GM20431 (cell line): Measurements from ENCODE around the gene DENND1A.

Experiments
- in situ Hi-C: fragments of 300-500 bp; cut with MseI, MboI; formaldehyde crosslinking; loops from one replicate; pipeline ENCODE4 v1.15.0; 2020; ENCODE audit warnings: low sequenced_read_pairs; ENCODE audit not compliant: unreplicated experiment

Gene DENND1A

DNA sequence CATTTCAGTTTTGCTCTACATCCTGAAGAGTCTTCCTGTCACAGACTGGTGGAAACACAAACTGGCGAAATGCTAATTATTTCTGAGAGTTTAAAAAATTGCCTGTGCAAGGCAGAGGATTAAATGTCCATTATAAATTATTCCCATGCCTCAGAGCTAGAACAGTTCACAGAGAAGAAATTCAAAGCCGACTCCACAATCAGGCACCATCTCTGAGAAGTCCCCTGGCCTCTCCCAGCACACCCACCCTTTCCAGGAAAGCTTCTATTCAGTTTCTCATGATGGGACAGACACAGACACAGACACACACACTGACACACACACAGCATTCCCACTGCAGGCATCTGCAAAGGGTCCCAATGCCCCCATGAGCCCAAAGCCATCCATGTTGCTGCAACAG lies 253.1 kb downstream of the DENND1A start:
- in situ Hi-C loops: no loop called here

DNA sequence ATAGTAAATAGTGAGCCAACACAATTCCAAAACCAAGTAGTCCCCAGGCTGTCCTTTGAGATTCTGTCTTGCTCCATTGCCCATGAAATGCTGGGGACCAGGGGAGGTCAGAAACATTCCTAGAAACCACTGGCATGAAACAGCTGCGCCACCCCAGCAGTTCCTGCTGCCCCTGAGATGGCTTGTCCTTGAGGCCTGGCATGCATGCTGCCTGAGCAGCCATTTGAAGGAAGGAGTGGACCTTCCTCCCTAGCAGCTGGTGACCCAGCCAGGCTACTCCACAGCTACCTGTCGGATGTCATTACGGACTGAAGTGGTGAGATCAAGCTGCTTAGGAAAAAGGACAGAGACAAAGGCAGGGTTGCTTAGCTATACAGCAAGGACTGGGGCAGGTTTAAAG lies 260.6 kb downstream of the DENND1A start:
- in situ Hi-C loops: no loop called here

DNA sequence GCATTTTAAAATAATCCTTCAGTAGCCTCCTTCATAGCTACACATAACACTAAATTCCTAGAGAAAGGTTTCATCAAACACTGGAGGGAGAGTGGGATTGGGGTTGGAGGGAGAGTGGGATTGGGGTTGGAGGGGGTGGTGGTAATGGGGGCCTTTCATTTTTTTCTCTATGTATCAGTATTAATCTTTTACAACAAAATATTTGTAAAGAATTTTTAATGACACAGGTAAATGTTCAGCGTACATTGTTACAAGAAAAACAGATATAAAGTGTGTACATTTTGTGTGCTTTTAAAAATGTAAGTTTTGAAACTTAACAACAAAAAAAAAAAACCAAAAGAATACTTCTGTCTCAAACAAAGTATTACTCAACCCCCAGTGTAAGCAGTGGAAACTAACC lies 266.4 kb downstream of the DENND1A start:
- in situ Hi-C loops: no loop called here

DNA sequence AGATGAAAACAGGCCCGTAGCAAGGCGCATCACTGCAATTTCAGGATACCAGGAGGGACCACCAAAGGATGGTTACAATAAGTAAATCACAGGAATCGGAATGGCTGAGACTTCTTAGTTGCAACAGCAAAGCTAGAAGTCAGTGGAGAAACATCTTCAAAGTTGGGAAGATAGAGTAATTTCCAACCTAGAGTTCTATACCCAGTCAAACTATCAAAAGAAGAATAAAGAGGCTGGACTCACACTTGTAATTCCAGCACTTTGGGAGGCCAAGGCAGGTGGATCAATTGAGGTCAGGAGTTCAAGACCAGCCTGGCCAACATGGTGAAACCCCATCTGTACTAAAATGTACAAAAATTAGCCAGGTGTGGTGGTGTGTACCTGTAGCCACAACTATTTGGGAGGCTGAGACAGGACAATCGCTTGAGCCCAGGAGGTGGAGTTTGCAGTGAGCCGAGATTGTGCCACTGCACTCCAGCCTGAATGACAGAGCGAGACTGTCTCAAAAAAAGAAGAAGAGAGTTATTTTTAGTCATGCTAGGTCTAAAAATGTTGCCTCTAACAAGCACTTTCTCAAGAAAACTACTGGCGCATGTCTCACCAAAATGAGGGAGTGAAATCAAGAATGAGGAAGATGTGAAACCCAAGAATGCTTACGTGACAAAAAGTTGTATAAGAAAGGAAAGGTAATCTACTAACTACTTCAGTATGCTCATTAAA lies 267.7 kb downstream of the DENND1A start:
- in situ Hi-C loops: no loop called here

DNA sequence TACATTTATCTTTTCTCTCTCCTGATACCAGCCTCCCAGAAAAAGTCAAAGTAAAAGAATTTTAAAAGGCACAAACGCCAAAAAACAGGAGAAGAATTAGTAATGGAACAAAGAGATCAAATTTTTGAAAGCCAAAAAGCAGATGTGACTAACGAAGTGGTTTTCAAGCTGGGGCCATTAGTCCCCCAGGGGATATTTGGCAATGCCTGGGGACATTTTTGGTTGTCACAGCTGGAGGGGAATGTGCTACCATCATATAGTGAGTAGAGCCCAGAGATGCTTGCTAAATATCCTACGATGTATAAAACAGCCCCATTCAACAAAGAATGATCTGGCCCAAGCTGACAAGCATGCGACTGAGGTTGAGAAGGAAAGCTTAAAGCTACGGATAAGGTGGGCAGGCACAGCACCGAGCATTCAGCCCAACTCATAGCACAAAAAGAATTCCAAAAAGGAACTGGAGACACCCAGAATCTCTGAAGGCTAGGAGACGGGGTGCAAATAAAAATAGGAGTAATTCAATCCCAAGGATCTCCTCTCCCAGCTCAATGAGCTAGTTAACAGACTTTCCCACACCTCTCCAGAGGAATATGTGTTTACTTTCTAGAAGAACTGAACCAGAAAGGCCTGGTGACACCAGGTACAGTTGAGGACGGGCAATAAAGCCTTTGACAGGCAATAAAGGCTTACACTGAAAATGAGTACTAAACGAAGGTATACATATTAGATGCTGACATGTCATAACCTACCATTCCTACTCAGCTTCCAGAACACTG lies 269.0 kb downstream of the DENND1A start:
- in situ Hi-C loops: no loop called here

DNA sequence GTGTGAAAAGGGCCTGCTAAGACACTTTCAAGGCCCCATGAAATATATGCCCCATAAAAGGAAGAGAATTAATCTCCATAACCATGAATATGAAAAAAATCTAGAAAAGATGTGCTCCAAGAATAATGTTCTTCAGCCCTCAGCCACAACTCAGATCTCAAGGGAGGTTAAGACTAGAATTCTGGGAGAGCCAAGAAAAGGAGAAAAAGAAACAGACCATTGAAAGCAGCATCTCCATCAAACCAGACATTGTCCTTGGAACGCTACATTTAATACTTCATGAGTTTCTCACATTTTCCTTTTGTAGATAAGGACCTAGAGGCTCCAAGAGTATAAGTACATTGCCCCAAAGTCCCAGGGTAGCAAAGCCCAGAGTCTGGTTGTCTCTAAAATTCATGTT lies 270.6 kb downstream of the DENND1A start:
- in situ Hi-C loops: no loop called here

DNA sequence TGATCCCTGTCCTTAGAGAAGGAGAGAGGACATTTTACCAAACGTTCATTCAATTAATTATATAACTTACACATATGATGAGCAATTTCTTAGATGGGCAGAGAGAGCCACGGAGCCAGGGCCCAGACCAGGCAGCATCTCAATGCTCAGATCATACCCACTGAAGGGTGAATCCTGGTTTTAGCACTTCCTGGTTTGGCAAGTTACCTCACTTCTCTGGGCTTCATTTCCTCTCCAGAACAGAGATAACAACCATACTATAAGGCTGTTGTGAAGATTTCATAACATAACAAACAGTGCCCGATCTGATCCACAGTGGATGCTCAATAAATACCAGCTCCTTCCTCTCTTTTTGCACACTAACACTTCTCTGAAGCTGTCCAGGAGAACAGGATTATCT lies 271.1 kb downstream of the DENND1A start:
- in situ Hi-C loops: no loop called here

DNA sequence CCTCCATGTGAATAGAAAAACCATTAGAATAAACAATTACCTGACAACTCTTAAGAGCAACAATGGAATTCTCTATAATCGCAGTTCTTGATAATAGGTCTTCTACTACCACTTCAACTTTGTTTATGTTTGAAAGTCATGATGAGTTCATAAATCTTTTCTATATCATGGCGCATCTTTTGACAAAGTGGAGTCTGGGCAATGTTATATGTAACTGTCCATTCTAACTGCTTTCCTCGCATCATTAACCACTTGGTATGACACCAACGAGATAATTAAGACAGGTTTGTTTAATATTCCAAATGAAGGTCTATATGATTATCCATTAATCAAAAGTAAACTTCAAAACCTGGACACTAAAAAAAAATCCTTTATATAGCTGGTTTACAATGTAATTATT lies 272.0 kb downstream of the DENND1A start:
- in situ Hi-C loops: no loop called here

DNA sequence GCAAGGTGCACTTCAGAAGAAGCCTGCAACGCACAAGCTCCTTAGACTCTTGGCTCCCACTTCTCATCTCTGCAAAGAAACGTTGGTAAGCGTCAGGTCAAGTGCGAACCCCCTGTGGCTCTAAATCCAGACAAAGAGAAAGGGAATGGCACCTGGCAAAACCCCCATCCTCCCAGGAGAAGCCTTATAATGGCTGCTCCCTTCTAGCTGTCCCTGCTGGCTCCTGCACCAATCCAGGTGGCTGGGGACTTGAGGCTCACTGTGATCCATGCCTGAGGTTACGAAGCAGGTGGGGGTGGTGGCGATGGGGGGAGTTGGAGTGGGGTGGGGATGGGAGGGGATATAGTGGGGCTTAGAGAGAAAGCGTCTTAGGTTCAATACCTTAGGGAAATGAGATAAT lies 272.8 kb downstream of the DENND1A start:
- in situ Hi-C loops: no loop called here

DNA sequence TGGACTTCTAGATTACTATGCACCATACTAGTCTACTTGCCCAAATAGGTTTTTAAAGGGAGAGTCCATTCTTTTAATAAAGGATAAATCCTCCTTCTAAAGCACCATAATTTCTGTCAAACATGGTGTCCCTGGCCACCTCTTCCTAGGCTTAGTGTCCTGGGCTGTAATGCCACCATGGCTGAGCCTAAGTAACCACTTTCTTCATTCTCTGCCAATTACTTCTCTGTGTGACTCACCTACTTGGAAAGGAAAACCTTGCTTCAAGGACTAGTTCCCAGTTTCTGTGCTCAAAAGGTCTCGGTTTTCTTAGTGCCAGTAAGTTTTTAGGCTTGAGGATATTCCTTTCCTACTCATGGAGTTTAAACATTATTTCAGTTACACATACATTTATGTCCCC lies 273.4 kb downstream of the DENND1A start:
- in situ Hi-C loops: no loop called here

DNA sequence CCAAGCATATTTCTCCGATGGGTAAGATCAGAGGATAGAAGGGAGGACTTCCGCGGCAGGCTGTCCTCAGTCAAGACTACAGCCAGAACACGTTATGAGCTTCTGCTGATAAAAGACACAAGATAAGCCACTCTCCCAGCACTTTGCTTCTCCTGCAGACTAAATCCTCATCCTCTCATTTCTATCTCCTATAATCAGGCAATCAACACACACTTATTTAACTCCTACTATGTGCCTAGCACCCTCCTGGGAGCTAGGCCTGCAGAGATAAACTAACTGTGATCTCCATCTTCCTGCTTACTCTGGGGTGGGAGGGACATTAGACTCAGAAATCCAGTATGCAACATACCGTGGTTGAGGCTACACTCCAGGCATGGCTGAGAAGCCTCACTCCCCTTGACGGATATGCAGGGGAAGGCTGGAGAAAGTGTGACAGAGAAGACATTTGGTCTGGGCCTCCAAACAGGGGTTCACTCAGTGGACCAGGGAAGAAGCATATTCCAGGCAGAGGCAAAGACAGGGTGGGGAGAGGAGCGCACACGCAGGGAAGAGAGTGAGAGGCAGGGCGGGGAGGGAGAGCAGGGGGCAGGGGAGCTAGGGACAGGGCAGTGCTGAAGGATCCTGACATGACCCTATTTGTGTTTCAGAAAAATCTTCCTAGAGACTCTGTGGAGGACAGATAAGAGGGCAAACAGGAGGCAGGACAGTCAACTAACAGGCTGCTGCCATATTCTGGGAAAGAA lies 274.1 kb downstream of the DENND1A start:
- in situ Hi-C loops: no loop called here

DNA sequence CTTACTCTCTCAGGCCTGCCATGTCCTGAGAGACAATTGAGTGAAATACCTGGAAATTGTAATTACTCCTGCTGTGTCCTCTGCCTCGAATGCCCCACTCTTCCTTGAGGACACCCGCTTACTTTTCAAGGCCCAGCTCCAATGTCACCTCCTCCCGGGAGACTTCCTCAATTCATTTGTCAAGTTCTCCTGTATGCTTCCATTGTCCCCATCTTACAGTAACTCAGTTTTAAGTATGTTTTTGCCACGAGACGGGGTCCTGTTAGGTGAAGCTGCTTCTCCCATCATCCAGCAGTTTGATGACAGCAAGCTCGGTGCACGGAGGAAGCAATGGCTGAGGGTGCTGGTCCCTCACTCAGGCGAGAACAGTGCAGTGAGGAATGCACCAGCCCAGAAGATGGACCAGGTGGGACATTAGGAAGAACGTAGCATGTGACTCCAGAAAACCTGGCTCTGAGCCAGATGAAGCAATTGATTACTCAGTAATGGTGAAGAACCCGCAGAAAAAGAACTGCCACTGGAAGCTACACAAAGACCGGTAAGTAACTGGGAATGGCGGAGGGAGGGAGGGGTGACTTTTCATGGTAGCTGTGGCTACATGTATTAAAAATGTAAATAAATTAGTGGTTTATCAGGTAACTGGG lies 274.8 kb downstream of the DENND1A start:
- in situ Hi-C loops: no loop called here

DNA sequence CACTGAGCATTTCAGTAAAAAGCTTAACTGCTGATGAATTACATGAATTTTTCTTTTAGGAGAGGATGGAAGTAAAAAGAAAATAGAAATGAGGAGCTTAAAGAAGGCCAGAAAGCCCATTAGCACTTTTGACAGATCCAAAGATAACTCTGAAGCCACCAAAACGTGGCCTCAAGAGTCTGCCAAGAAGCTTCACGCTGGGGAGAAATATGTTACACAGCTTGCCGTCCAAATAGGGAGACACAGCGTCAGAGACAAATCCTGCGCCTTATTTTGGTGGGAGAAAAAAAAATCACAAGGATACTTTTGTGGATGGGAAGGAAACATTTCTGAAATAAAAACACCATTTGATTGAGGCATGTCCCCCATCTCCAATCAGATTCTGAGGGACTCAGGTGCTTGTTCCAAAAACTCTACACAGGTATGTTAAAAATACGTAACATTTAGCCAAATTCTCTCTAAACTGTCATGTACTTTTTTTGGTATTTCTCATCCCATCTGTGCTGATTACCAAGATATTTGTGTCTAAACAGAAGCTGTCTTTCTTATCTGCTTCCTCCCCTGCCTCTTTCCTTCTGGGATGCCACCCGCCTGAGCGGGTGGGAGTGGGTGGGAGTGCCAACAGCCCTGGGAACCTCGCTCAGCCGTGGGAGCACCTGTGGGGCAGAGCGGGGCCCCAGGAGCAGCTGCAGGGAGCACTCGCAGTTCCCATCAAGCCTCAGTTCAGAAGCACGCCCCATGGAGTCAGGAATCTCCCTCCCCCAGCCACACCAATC lies 275.5 kb downstream of the DENND1A start:
- in situ Hi-C loops: no loop called here

DNA sequence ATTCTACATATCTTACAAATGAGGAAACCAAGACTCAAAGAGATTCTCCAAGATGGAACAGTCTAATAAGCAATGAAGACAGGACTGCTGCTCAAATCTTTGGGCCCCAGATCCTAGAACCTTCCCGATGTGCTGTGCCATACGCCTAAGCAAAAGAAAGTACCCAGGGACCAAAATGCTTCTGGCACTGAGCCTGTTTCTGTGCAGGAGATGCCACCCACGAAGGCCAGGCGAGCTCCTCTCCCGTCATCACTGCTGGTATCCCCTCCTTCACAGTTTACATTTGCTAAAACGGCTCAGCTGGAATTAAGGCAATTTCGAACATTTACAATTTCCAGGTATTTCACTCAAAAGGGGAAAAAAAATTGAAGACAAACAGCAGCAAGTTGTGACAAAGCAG lies 277.5 kb downstream of the DENND1A start:
- in situ Hi-C loops: no loop called here

DNA sequence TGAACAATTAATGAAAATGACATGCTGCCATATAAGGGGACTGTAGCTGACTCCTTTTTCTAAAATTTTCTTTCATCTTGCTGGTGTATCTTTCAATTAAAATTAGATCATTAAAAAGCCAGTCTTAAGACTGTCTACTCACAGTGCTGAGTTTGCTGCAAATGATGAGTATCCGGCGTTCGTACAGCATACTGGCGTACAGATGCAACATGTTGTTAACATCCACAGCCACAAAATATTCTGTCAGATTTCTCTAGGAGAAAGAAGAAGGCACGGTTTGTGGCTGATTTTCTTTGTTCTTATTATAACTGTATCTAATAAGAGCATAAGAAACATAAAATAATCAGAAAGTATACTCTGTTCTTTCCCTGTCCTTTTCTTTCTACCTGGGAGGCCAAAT lies 278.1 kb downstream of the DENND1A start:
- in situ Hi-C loops: no loop called here

DNA sequence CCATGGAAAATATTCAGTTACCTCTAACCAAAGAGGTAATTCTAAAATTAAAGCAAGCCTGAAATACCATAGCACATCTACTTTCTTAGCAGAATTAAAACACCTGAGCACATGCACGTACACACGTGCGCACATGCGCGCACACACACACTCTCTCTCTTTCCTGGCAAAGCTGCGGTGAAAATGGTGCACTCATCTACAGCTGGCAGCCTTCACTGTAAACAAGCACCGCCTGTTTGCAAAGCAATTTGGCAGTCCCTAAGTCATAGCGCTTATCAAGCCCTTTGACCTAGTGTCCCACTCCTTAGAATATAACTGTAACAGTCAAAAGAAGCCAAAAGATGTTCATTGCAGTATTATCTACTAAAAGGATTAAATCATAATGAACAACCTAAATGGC lies 278.7 kb downstream of the DENND1A start:
- in situ Hi-C loops: no loop called here

DNA sequence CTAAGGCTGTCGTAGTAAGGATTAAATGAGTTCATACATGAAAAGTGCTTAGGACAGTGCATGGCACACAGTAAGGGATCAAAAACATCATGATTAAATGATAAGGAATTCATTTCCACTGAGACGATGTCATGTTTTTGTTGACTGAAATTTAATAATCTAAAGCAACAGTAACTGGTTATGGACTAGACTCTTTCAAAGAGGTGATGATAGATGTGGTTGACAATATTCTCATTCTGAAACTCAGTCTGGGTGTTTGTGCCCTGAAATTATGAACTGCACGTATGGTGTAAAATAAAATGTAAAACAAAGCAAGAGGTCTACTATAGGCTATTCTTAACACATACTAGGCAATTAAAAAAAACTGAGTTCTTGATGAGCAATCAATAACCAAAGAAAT lies 280.0 kb downstream of the DENND1A start:
- in situ Hi-C loops: no loop called here

DNA sequence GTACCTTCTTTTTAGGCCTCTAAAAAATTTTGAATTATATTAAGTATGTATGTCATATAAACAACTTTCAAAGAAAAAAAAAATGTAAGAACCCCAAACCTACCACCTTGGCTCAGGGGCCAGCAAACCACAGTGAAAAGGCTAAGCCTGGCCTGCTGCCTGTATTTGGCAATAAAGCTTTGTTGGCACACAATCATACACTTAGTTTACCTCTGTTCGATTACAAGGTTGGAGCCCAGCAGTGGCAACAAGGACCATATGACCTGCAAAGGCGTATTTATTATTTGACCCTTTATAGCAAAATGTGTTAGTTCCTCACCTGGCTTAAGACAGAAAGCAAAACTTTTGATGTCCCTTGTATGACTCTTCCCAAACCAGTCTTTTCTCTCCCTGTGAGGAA lies 282.8 kb downstream of the DENND1A start:
- in situ Hi-C loops: no loop called here

DNA sequence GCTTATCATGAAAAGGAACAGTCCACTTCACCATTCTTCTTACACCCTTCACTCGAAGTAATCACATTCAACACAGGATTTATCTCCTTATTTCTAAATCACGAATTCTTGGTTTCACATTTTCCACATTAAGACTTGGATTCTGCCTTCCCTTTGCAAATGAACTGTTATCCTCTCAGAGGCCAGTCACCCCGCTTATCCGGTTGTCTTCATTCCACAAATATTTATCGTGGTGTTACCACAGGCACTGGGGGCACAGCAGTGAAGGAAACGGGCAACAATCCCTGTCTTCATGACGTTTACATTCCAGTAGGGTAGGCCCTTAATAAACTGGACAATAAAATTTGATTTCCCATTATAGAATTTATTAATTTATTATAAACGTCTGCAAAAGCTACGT lies 284.2 kb downstream of the DENND1A start:
- in situ Hi-C loops: no loop called here

DNA sequence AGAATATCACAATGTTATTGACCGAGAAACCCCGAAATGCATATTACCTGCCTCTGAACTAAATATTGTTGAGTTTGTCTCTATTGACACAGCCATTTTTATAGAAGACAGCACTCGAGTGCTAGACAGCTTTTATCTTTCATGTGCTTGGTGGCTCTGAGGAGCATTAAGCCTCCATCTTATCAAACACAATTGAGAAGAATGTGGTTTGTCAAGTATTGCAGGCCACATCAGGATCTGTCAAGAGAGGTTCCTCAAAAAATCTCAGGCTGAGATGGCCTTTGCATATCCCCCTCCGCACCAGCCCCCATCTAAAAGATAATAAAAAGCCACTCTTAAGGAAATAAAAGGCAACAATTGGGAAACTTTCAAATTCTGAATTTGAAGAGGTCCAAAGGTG lies 284.8 kb downstream of the DENND1A start:
- in situ Hi-C loops: no loop called here
